Measurements from ENCODE around the gene FRMD4A.

DNA sequence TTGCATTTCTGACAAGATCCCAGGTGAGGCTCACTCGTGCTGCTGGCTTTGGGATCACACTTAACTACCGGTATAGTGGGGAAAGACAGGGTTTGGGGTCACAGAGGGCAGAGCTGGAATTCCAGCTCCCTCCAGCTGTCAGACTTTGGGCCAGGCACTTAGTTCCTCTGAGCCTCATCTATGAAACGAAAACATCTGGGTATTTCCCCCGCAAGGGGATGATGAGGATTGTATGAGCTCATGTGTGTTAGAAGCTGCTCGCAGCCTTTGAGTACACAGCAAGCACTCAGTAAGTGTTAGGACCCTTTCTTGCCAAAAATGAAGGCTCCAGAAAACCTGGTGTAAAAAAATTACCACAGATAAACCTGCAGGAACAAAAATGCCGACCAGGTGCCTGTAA is 677.9 kb downstream of the FRMD4A start:
- no peak for TF ChIP-seq POLR2AphosphoS5 (IDR thresholded peaks at IDR 0.05; ENCODE audit: low read depth, low read length)
- TF ChIP-seq NRF1 (IDR thresholded peaks at IDR 0.05; ENCODE audit: low read depth, low read length): no peak
- TF ChIP-seq, protein P1, sequence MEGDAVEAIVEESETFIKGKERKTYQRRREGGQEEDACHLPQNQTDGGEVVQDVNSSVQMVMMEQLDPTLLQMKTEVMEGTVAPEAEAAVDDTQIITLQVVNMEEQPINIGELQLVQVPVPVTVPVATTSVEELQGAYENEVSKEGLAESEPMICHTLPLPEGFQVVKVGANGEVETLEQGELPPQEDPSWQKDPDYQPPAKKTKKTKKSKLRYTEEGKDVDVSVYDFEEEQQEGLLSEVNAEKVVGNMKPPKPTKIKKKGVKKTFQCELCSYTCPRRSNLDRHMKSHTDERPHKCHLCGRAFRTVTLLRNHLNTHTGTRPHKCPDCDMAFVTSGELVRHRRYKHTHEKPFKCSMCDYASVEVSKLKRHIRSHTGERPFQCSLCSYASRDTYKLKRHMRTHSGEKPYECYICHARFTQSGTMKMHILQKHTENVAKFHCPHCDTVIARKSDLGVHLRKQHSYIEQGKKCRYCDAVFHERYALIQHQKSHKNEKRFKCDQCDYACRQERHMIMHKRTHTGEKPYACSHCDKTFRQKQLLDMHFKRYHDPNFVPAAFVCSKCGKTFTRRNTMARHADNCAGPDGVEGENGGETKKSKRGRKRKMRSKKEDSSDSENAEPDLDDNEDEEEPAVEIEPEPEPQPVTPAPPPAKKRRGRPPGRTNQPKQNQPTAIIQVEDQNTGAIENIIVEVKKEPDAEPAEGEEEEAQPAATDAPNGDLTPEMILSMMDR (IDR thresholded peaks at IDR 0.05): no peak
